Measurements from ENCODE around the gene WNK2.

GRCh38 chr9:93173365-93174051, 10.4 kb upstream of the WNK2 start:
- TF ChIP-seq CTCF (tag by site-specific recombination; IDR thresholded peaks at IDR 0.05) (no peak), ZNF280C (tag by site-specific recombination; IDR thresholded peaks at IDR 0.05) (no peak), TSHZ1 (tag by site-specific recombination; IDR thresholded peaks at IDR 0.05; ENCODE audit: borderline replicate concordance) (no peak), ZFP3 (tag by site-specific recombination; IDR thresholded peaks at IDR 0.05; ENCODE audit: low read depth) (no peak), PATZ1 (tag by site-specific recombination; IDR thresholded peaks at IDR 0.05) (no peak)

Measured in HEK293 (cell line).